IMR-90 (cell line): Measurements from ENCODE around the gene F13A1. TPM values are rescaled to one million over a fixed set of nuclear protein-coding genes. Genes with fewer than 3 reads are reported as not detected.

Source experiments
- ATAC-seq: fragments of 200-7000 bp; cut with Tn5 transposase; 2 replicates; pipeline ENCODE4 v1.9.1; 2020; ENCODE audit warnings: low read depth, mild to moderate bottlenecking, moderate library complexity
- BruUV-seq: library from RNA; stranded (reverse); fragments of 400-500 nt; replicated peaks from 2 replicates; lab custom pipeline; 2021; lab: Mats Ljungman, UMichigan
- CTCF ChIA-PET: fragments of 300-600 bp; formaldehyde crosslinking; extraction: SDS; loops from one replicate; lab custom pipeline; 2021; ENCODE audit warnings: antibody characterized with exemption; lab: Yijun Ruan, JAX
- POLR2A ChIA-PET: fragments of 300-600 bp; sonication (Branson Sonifier 250); formaldehyde crosslinking; loops from one replicate; lab custom pipeline; 2022; ENCODE audit warnings: antibody characterized with exemption; ENCODE audit not compliant: unreplicated experiment; lab: Charles Lee
- DNase-seq: peaks from one replicate; pipeline ENCODE4 v3.0.0; 2013
- H2AFZ ChIP-seq: replicated peaks from 2 replicates; pipeline ENCODE3; 2013; ENCODE audit warnings: low read length, mild to moderate bottlenecking; ENCODE audit not compliant: poor library complexity
- H2AK5ac ChIP-seq: 2 replicates; pipeline ENCODE4 v1.6.1; 2013; ENCODE audit warnings: low read depth, low read length, inconsistent platforms
- H2AK9ac ChIP-seq: replicated peaks from 2 replicates; pipeline ENCODE3; 2013; ENCODE audit warnings: mild to moderate bottlenecking, low read depth, low read length, moderate library complexity; ENCODE audit not compliant: poor library complexity
- H2BK120ac ChIP-seq: 2 replicates; pipeline ENCODE4 v1.6.1; 2013; ENCODE audit warnings: low read depth, low read length, inconsistent platforms
- H2BK15ac ChIP-seq: 3 replicates; pipeline ENCODE4 v1.6.1; 2013; ENCODE audit warnings: low read depth, low read length, inconsistent platforms
- H2BK20ac ChIP-seq: 2 replicates; pipeline ENCODE4 v1.6.1; 2013; ENCODE audit warnings: low read depth, mild to moderate bottlenecking, inconsistent platforms, low read length, moderate library complexity
- H2BK5ac ChIP-seq: 2 replicates; pipeline ENCODE4 v1.6.1; 2013; ENCODE audit warnings: mild to moderate bottlenecking, low read depth, low read length, inconsistent platforms; ENCODE audit not compliant: poor library complexity, severe bottlenecking
- H3K14ac ChIP-seq: replicated peaks from 2 replicates; pipeline ENCODE4 v1.6.1; 2013; ENCODE audit warnings: low read depth, low read length, inconsistent platforms
- H3K18ac ChIP-seq: 2 replicates; pipeline ENCODE4 v1.6.1; 2013; ENCODE audit warnings: low read depth, low read length, control low read depth
- H3K23ac ChIP-seq: 2 replicates; pipeline ENCODE4 v1.6.1; 2013; ENCODE audit warnings: low read depth, low read length, inconsistent platforms
- H3K27ac ChIP-seq: 2 replicates; pipeline ENCODE4 v1.5.1; 2013; ENCODE audit warnings: mild to moderate bottlenecking, control low read depth, low read length; ENCODE audit not compliant: insufficient read depth
- H3K27me3 ChIP-seq: 2 replicates; pipeline ENCODE4 v1.6.1; 2013; ENCODE audit warnings: low read length; ENCODE audit not compliant: control insufficient read depth, insufficient read depth
- H3K36me3 ChIP-seq: 2 replicates; pipeline ENCODE4 v1.6.1; 2013; ENCODE audit warnings: low read length, mixed read lengths; ENCODE audit not compliant: control insufficient read depth, insufficient read depth
- H3K4ac ChIP-seq: 2 replicates; pipeline ENCODE4 v1.6.1; 2013; ENCODE audit warnings: low read depth, low read length, inconsistent platforms
- H3K4me1 ChIP-seq: 2 replicates; pipeline ENCODE4 v1.6.1; 2013; ENCODE audit warnings: low read length, mixed read lengths; ENCODE audit not compliant: control insufficient read depth, insufficient read depth
- H3K4me2 ChIP-seq: 2 replicates; pipeline ENCODE4 v1.6.1; 2013; ENCODE audit warnings: low read depth, mild to moderate bottlenecking, control low read depth, low read length, moderate library complexity
- H3K4me3 ChIP-seq: 2 replicates; pipeline ENCODE4 v1.5.1; 2013; ENCODE audit warnings: low read depth, mild to moderate bottlenecking, control low read depth, low read length, moderate library complexity; ENCODE audit not compliant: insufficient read depth
- H3K56ac ChIP-seq: 2 replicates; pipeline ENCODE4 v1.6.1; 2013; ENCODE audit warnings: low read length, inconsistent platforms; ENCODE audit not compliant: insufficient read depth; ENCODE audit errors: extremely low read depth
- H3K79me1 ChIP-seq, 2 experiments: 2 replicates each; pipeline ENCODE4 v1.6.1; 2013; ENCODE audit warnings: low read length in 2 of 2, inconsistent platforms in 1 of 2, low read depth in 1 of 2
- H3K9ac ChIP-seq: 2 replicates; pipeline ENCODE4 v1.6.1; 2013; ENCODE audit warnings: low read depth, low read length, control low read depth
- H3K9me1 ChIP-seq: 2 replicates; pipeline ENCODE4 v1.6.1; 2013; ENCODE audit warnings: low read length, inconsistent platforms; ENCODE audit not compliant: insufficient read depth
- H3K9me3 ChIP-seq: 2 replicates; pipeline ENCODE4 v1.6.1; 2013; ENCODE audit warnings: low read length; ENCODE audit not compliant: control insufficient read depth, insufficient read depth
- H4K20me1 ChIP-seq: 2 replicates; pipeline ENCODE4 v1.6.1; 2013; ENCODE audit warnings: low read length, inconsistent platforms; ENCODE audit not compliant: insufficient read depth
- H4K5ac ChIP-seq: 2 replicates; pipeline ENCODE4 v1.6.1; 2013; ENCODE audit warnings: mild to moderate bottlenecking, low read depth, low read length, control low read depth
- H4K8ac ChIP-seq, 2 experiments: 2 replicates each; pipeline ENCODE4 v1.6.1; 2013; ENCODE audit warnings: low read depth in 2 of 2, low read length in 2 of 2, control low read depth in 1 of 2, inconsistent platforms in 1 of 2
- H4K91ac ChIP-seq: 2 replicates; pipeline ENCODE4 v1.6.1; 2013; ENCODE audit warnings: low read depth, low read length, inconsistent platforms; ENCODE audit not compliant: insufficient read depth
- CHD1 ChIP-seq: IDR thresholded peaks from 2 replicates; pipeline ENCODE4 v1.6.1; 2012; ENCODE audit warnings: low read depth, low read length, improper control_type of control experiment
- ELK1 ChIP-seq: fragments of 150-350 bp; IDR thresholded peaks from 2 replicates; pipeline ENCODE4 v1.6.1; 2016; ENCODE audit warnings: low read depth, mild to moderate bottlenecking, low read length, moderate library complexity, borderline replicate concordance
- MAFK ChIP-seq: IDR thresholded peaks from 2 replicates; pipeline ENCODE4 v1.6.1; 2012; ENCODE audit warnings: low read depth, low read length, improper control_type of control experiment
- RAD21 ChIP-seq: IDR thresholded peaks from 2 replicates; pipeline ENCODE4 v1.6.1; 2012; ENCODE audit warnings: low read length, improper control_type of control experiment
- RFX5 ChIP-seq: IDR thresholded peaks from 2 replicates; pipeline ENCODE4 v1.8.0; 2012; ENCODE audit warnings: low read depth, mild to moderate bottlenecking, low read length, moderate library complexity
- SMC3 ChIP-seq: fragments of 150-350 bp; IDR thresholded peaks from 2 replicates; pipeline ENCODE4 v1.6.1; 2016; ENCODE audit warnings: low read depth, mild to moderate bottlenecking, antibody characterized with exemption, low read length, moderate library complexity
- WGBS, 2 experiments: methylation state at CpG; one replicate each; pipeline versions ENCODE4 v1.1.5 to v1.1.7; 2013; ENCODE audit warnings: missing lambda C conversion rate in 2 of 2; ENCODE audit not compliant: insufficient read length in 1 of 2; ENCODE audit errors: extremely low coverage in 2 of 2; 5-methylcytosine and 5-hydroxymethylcytosine counted together
- dilution Hi-C: fragments of 300-500 bp; cut with HindIII; formaldehyde crosslinking; loops from one replicate; pipeline ENCODE4 v1.14.3; 2018; ENCODE audit warnings: low sequenced_read_pairs; ENCODE audit not compliant: unreplicated experiment
- in situ Hi-C: fragments of 300-500 bp; cut with MboI; formaldehyde crosslinking; loops from 3 replicates; pipeline ENCODE4 v1.14.3; 2019; ENCODE audit warnings: low sequenced_read_pairs, inconsistent platforms, mixed read lengths
- intact Hi-C: fragments of 100-400 bp; cut with micrococcal nuclease; formaldehyde crosslinking; loops from 2 replicates; pipeline ENCODE4 v1.10.0; 2022
- polyA plus RNA-seq, 3 experiments: library from polyadenylated mRNA; depleted of rRNA; stranded (reverse); fragments of >200 nt; gene quantifications; 2 replicates each; pipeline ENCODE4 v1.2.3, GENCODE V29; 2012; ENCODE audit warnings: low replicate concordance in 1 of 3
- total RNA-seq: library from RNA; depleted of rRNA; stranded (reverse); fragments of >200 nt; gene quantifications from 2 replicates; pipeline ENCODE4 v1.2.3, GENCODE V29; 2012

F13A1 gene
- total and polyA plus RNA-seq, 2 of the 4 experiments (the other 2 are of a cell fraction), result not detected

GRCh38 chr6:6202886-6203285 is 117.6 kb downstream of the F13A1 start:
- intact Hi-C loops (no loop called here), in situ Hi-C loops (no loop called here), dilution Hi-C loops (no loop called here)
- no peak overlapping the region for H2AK5ac ChIP-seq
- H3K23ac ChIP-seq, result no peak overlapping the region
- no peak overlapping the region for H2BK5ac ChIP-seq
- H3K18ac ChIP-seq, result no peak overlapping the region
- H3K4me1 ChIP-seq, result no peaks in the 10 kb centered on the region
- H3K27me3 ChIP-seq, result no peaks in the 10 kb centered on the region
- H4K91ac ChIP-seq, result no peak overlapping the region
- H3K56ac ChIP-seq, result no peak overlapping the region
- no peak overlapping the region for H4K5ac ChIP-seq
- no peaks in the 10 kb centered on the region for H4K20me1 ChIP-seq
- ChIA-PET POLR2A (no interaction called here), CTCF (no interaction called here)
- no peaks in the 10 kb centered on the region for H3K79me1 ChIP-seq
- H3K36me3 ChIP-seq, result no peaks in the 10 kb centered on the region
- H3K4me2 ChIP-seq, result no peak overlapping the region
- H2AFZ ChIP-seq, result no peak overlapping the region
- H2AK9ac ChIP-seq, result no peak overlapping the region
- no peaks in the 10 kb centered on the region for H3K9me1 ChIP-seq
- WGBS, 2 experiments, result 0% methylated on average over 1 of the region's 2 CpGs; no CpG with 5 or more reads in 1 of the 2 experiments
- no peak for TF ChIP-seq RAD21
- TF ChIP-seq SMC3, result no peak
- no peak for TF ChIP-seq CHD1
- no peak for TF ChIP-seq MAFK
- no peak for TF ChIP-seq ELK1
- no peak for TF ChIP-seq RFX5
- no peak for ATAC-seq
- peaks cover 19% of the 10 kb centered on the region for H3K9me3 ChIP-seq
- no peak overlapping the region for H3K4me3 ChIP-seq
- H2BK120ac ChIP-seq, result no peak overlapping the region
- no peak overlapping the region for H3K14ac ChIP-seq
- H3K9ac ChIP-seq, result no peak overlapping the region
- H2BK20ac ChIP-seq, result no peak overlapping the region
- no peak overlapping the region for H3K4ac ChIP-seq
- H2BK15ac ChIP-seq, result no peak overlapping the region
- no peak for DNase-seq
- BruUV-seq, result no TSS peak
- H4K8ac ChIP-seq, result no peak overlapping the region
- H3K27ac ChIP-seq, result no peak overlapping the region
